HG02759 (cell line): Measurements from ENCODE around the gene ERCC6.

ENCODE experiments used
- ATAC-seq: cut with Tn5 transposase; IDR thresholded peaks from one replicate; pipeline ENCODE4 v1.9.1; 2021; ENCODE audit warnings: mild to moderate bottlenecking, moderate library complexity; ENCODE audit not compliant: unreplicated experiment

ERCC6 gene

GRCh38 chr10:49538381-49539319 is at the start of gene ERCC6:
TSS of gene ERCC6 (minus strand) at chr10:49539121.
- ATAC-seq, result peak; percentile 83

GRCh38 chr10:49587981-49588380 is 49.1 kb upstream of the ERCC6 start:
- no peak for ATAC-seq

- no peak for ATAC-seq
These were observed 46.5 kb upstream of the ERCC6 start for GRCh38 chr10:49585387-49585786.

GRCh38 chr10:49579621-49580020 is 40.7 kb upstream of the ERCC6 start:
- ATAC-seq, result no peak

- ATAC-seq, result no peak
These were observed 39.5 kb upstream of the ERCC6 start for GRCh38 chr10:49578392-49578791.

- no peak for ATAC-seq
These were observed 38.4 kb upstream of the ERCC6 start for GRCh38 chr10:49577182-49577925.

GRCh38 chr10:49575489-49576072 is 36.7 kb upstream of the ERCC6 start:
- ATAC-seq, result no peak

GRCh38 chr10:49572594-49573114 is 33.7 kb upstream of the ERCC6 start:
- no peak for ATAC-seq

GRCh38 chr10:49571388-49571787 is 32.5 kb upstream of the ERCC6 start:
- ATAC-seq, result no peak

- no peak for ATAC-seq
These were observed 30.2 kb upstream of the ERCC6 start for GRCh38 chr10:49569031-49569631.

- ATAC-seq, result peak; percentile 80
These were observed 29.3 kb upstream of the ERCC6 start for GRCh38 chr10:49568235-49568634.

- ATAC-seq, result no peak
These were observed 28.9 kb upstream of the ERCC6 start for GRCh38 chr10:49567810-49568209.

- ATAC-seq, result no peak
These were observed 25.6 kb upstream of the ERCC6 start for GRCh38 chr10:49564461-49565009.

- no peak for ATAC-seq
These were observed 24.0 kb upstream of the ERCC6 start for GRCh38 chr10:49562893-49563292.

- no peak for ATAC-seq
These were observed 21.6 kb upstream of the ERCC6 start for GRCh38 chr10:49560526-49560925.

GRCh38 chr10:49559476-49559875 is 20.6 kb upstream of the ERCC6 start:
- ATAC-seq, result no peak

GRCh38 chr10:49558190-49558589 is 19.3 kb upstream of the ERCC6 start:
- no peak for ATAC-seq

GRCh38 chr10:49557681-49558080 is 18.8 kb upstream of the ERCC6 start:
- ATAC-seq, result no peak

- ATAC-seq, result no peak
These were observed 17.8 kb upstream of the ERCC6 start for GRCh38 chr10:49556723-49557122.

GRCh38 chr10:49552277-49552676 is 13.4 kb upstream of the ERCC6 start:
- no peak for ATAC-seq

- ATAC-seq, result no peak
These were observed 11.6 kb upstream of the ERCC6 start for GRCh38 chr10:49550563-49550962.
